ENCODE data around the gene PLEKHN1. TPM values are rescaled to one million over a fixed set of nuclear protein-coding genes. Genes with fewer than 3 reads are reported as not detected.
"Not testable (repeated sequence)": the region's sequence is repeated elsewhere in the genome, so short reads cannot be mapped to it uniquely, and the experiment has no call there.

The PLEKHN1 gene
- total RNA-seq, 1 experiment from 2014 or later, result not detected

GRCh38 chr1:985126-985525 is 18.8 kb downstream of the PLEKHN1 start:
- TF ChIP-seq CTCF (conservative IDR thresholded peaks at IDR 0.05; ENCODE audit: low read depth, low read length) (no peak), EZH2 (IDR thresholded peaks at IDR 0.05; ENCODE audit: borderline replicate concordance, low read depth, low read length, poor library complexity, severe bottlenecking) (no peak)
- no TSS peak for BruUV-seq (replicated peaks)
- intact Hi-C loops (cut with micrococcal nuclease; ENCODE audit: unreplicated experiment), result no loop called here

GRCh38 chr1:988061-988460 is 21.8 kb downstream of the PLEKHN1 start:
- DNase-seq (ENCODE audit: low spot score); CTCF ChIA-PET; H3K36me3 ChIP-seq (ENCODE audit: insufficient read depth, low read length, poor library complexity, severe bottlenecking); intact Hi-C loops (cut with micrococcal nuclease; ENCODE audit: unreplicated experiment); H3K4me1 ChIP-seq (ENCODE audit: insufficient read depth, low read length, poor library complexity, severe bottlenecking); BruUV-seq (replicated peaks); H3K27me3 ChIP-seq (replicated peaks; ENCODE audit: insufficient read depth, low read depth, low read length, poor library complexity); H3K4me3 ChIP-seq (ENCODE audit: low read depth, low read length, poor library complexity, severe bottlenecking); H3K27ac ChIP-seq (ENCODE audit: low read depth, low read length, poor library complexity, severe bottlenecking); POLR2A ChIA-PET (ENCODE audit: low non-redundant PET); H3K9me3 ChIP-seq (ENCODE audit: low read depth, low read length, poor library complexity, severe bottlenecking): not testable (repeated sequence)

More at GRCh38 chr1:985126-985525, 18.8 kb downstream of the PLEKHN1 start:
- Histone ChIP-seq H3K36me3 (ENCODE audit: insufficient read depth, low read length, poor library complexity, severe bottlenecking) (no peaks in the 10 kb centered on the region), H3K27ac (ENCODE audit: low read depth, low read length, poor library complexity, severe bottlenecking) (no peak overlapping the region), H3K27me3 (replicated peaks; ENCODE audit: insufficient read depth, low read depth, low read length, poor library complexity) (no peaks in the 10 kb centered on the region), H3K4me1 (ENCODE audit: insufficient read depth, low read length, poor library complexity, severe bottlenecking) (no peaks in the 10 kb centered on the region), H3K4me3 (ENCODE audit: low read depth, low read length, poor library complexity, severe bottlenecking) (no peak overlapping the region), H3K9me3 (ENCODE audit: low read depth, low read length, poor library complexity, severe bottlenecking) (no peaks in the 10 kb centered on the region)
- DNase-seq (ENCODE audit: low spot score), result no peak
- POLR2A ChIA-PET (ENCODE audit: low non-redundant PET), result no interaction called here
- CTCF ChIA-PET, result no interaction called here

- H3K4me1 ChIP-seq (ENCODE audit: insufficient read depth, low read length, poor library complexity, severe bottlenecking); H3K27ac ChIP-seq (ENCODE audit: low read depth, low read length, poor library complexity, severe bottlenecking); H3K9me3 ChIP-seq (ENCODE audit: low read depth, low read length, poor library complexity, severe bottlenecking); H3K36me3 ChIP-seq (ENCODE audit: insufficient read depth, low read length, poor library complexity, severe bottlenecking); BruUV-seq (replicated peaks); CTCF ChIA-PET; H3K4me3 ChIP-seq (ENCODE audit: low read depth, low read length, poor library complexity, severe bottlenecking); intact Hi-C loops (cut with micrococcal nuclease; ENCODE audit: unreplicated experiment); POLR2A ChIA-PET (ENCODE audit: low non-redundant PET); H3K27me3 ChIP-seq (replicated peaks; ENCODE audit: insufficient read depth, low read depth, low read length, poor library complexity); DNase-seq (ENCODE audit: low spot score): not testable (repeated sequence)
Observed at GRCh38 chr1:991275-991674, 25.0 kb downstream of the PLEKHN1 start.

GRCh38 chr1:991895-992294 is 25.6 kb downstream of the PLEKHN1 start:
- ChIA-PET CTCF (no interaction called here), POLR2A (ENCODE audit: low non-redundant PET) (no interaction called here)
- no peak for TF ChIP-seq EZH2 (IDR thresholded peaks at IDR 0.05; ENCODE audit: borderline replicate concordance, low read depth, low read length, poor library complexity, severe bottlenecking)
- TF ChIP-seq CTCF (conservative IDR thresholded peaks at IDR 0.05; ENCODE audit: low read depth, low read length), result no peak
- DNase-seq (ENCODE audit: low spot score), result no peak
- no peaks in the 10 kb centered on the region for H3K36me3 ChIP-seq (ENCODE audit: insufficient read depth, low read length, poor library complexity, severe bottlenecking)
- H3K27me3 ChIP-seq (replicated peaks; ENCODE audit: insufficient read depth, low read depth, low read length, poor library complexity), result no peaks in the 10 kb centered on the region
- peaks cover 3% of the 10 kb centered on the region for H3K9me3 ChIP-seq (ENCODE audit: low read depth, low read length, poor library complexity, severe bottlenecking)
- no TSS peak for BruUV-seq (replicated peaks)
- H3K27ac ChIP-seq (ENCODE audit: low read depth, low read length, poor library complexity, severe bottlenecking), result no peak overlapping the region
- intact Hi-C loops (cut with micrococcal nuclease; ENCODE audit: unreplicated experiment), result no loop called here
- H3K4me1 ChIP-seq (ENCODE audit: insufficient read depth, low read length, poor library complexity, severe bottlenecking), result no peaks in the 10 kb centered on the region
- H3K4me3 ChIP-seq (ENCODE audit: low read depth, low read length, poor library complexity, severe bottlenecking), result no peak overlapping the region

Measured in A673 (cell line).